Thoracic aorta (tissue), 2 donors: ENCODE measurements around the gene RNF152. TPM values are rescaled to one million over a fixed set of nuclear protein-coding genes. Genes with fewer than 3 reads are reported as not detected.

Experiments
- ATAC-seq: fragments of 150-250 bp; one replicate; pipeline ENCODE4 v1.8.0; 2017; ENCODE audit warnings: low read depth; ENCODE audit not compliant: insufficient number of reproducible peaks, low FRiP score
- DNase-seq: peaks from one replicate; pipeline ENCODE4 v3.0.0-alpha.2; 2020; ENCODE audit warnings: low spot score
- H3K27ac ChIP-seq, 2 donors: fragments of 200-600 bp; sonication (generic); 1 replicate in 1 of 2; 2 replicates in 1 of 2; pipeline ENCODE4 v1.5.1; 2016; ENCODE audit warnings: mild to moderate bottlenecking in 2 of 2, moderate library complexity in 2 of 2
- H3K27me3 ChIP-seq: fragments of 200-600 bp; sonication (generic); replicated peaks from 2 replicates; pipeline ENCODE4 v1.6.0; 2016; ENCODE audit warnings: mild to moderate bottlenecking; ENCODE audit not compliant: insufficient read depth
- H3K36me3 ChIP-seq: fragments of 200-600 bp; sonication (generic); one replicate; pipeline ENCODE4 v1.5.1; 2016
- H3K4me1 ChIP-seq, 2 donors: fragments of 200-600 bp; sonication (generic); 1 replicate in 1 of 2; 2 replicates in 1 of 2; pipeline versions ENCODE4 v1.5.1 to v1.6.0; 2016; ENCODE audit warnings: low read depth in 2 of 2, mild to moderate bottlenecking in 1 of 2; ENCODE audit not compliant: control insufficient read depth in 1 of 2
- H3K4me3 ChIP-seq: fragments of 200-600 bp; sonication (generic); 2 replicates; pipeline ENCODE4 v1.5.1; 2016; ENCODE audit warnings: mild to moderate bottlenecking
- H3K9me3 ChIP-seq: fragments of 200-600 bp; sonication (generic); 2 replicates; pipeline ENCODE4 v1.5.1; 2016
- total RNA-seq, 2 donors: library from RNA; depleted of rRNA; stranded (reverse); fragments of >200 nt; gene quantifications; one replicate each; pipeline versions ENCODE4 v1.1.0 to v1.2.3, GENCODE V29; 2016
- TF ChIP-seq, protein P1 (sequence below): fragments of 200-600 bp; sonication (generic); IDR thresholded peaks from one replicate; pipeline ENCODE4 v1.5.1; 2019; ENCODE audit warnings: antibody characterized with exemption

The RNF152 gene
- total RNA-seq, 2 donors from 2014 or later, result 30.5 to 57.7 TPM

DNA sequence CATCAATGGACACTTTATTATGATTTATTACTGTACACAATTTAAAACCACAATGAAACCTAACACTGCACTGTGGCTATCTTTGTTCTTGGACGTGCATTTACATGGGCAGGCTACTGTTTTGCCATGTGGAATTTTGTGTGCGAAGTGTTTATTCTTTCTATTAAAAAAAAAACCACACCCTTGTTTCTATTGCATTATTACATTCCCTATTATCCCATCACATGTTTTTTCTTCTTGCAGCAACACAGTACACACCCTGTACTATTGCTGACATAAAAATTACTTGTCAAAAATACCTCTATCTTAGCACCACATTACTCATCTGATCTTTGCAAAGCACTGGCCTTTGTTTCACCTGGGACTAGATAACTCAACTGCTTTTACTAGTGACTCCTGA is 1.5 kb downstream of the RNF152 start:
- no peak for ATAC-seq
- Histone ChIP-seq H3K4me1 (peaks cover 5 to 32% of the 10 kb centered on the region in 2 donors), H3K27me3 (no peaks in the 10 kb centered on the region), H3K9me3 (no peaks in the 10 kb centered on the region), H3K4me3 (no peak overlapping the region), H3K36me3 (no peaks in the 10 kb centered on the region), H3K27ac (no peak overlapping the region)
- TF ChIP-seq, protein P1, sequence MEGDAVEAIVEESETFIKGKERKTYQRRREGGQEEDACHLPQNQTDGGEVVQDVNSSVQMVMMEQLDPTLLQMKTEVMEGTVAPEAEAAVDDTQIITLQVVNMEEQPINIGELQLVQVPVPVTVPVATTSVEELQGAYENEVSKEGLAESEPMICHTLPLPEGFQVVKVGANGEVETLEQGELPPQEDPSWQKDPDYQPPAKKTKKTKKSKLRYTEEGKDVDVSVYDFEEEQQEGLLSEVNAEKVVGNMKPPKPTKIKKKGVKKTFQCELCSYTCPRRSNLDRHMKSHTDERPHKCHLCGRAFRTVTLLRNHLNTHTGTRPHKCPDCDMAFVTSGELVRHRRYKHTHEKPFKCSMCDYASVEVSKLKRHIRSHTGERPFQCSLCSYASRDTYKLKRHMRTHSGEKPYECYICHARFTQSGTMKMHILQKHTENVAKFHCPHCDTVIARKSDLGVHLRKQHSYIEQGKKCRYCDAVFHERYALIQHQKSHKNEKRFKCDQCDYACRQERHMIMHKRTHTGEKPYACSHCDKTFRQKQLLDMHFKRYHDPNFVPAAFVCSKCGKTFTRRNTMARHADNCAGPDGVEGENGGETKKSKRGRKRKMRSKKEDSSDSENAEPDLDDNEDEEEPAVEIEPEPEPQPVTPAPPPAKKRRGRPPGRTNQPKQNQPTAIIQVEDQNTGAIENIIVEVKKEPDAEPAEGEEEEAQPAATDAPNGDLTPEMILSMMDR, result no peak
- no peak for DNase-seq

DNA sequence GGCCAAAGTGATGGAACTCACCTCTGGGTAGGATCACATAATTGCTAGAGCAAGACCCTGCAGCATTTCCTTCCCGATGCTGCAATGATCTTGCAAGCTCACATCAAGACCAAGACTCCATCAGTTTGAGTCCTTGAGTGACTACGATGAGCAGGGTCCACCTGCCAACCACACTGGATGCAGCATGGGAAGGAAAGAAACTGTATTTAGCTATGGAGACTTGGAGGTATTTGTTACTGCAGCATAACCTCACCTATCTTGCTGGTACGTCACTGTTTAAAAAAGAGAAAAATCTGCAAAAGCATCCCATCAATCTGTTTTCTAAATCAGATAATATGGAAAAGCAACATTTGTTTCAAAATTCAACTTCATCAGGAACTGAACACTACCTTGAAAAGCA is 2.5 kb downstream of the RNF152 start:
- no peaks in the 10 kb centered on the region for H3K27me3 ChIP-seq
- H3K27ac ChIP-seq, result no peak overlapping the region
- TF ChIP-seq, protein P1, result no peak
- DNase-seq (no peak), ATAC-seq (no peak)
- no peak overlapping the region for H3K4me3 ChIP-seq
- no peaks in the 10 kb centered on the region for H3K9me3 ChIP-seq
- no peaks in the 10 kb centered on the region for H3K36me3 ChIP-seq
- peaks cover 5 to 30% of the 10 kb centered on the region in 2 donors for H3K4me1 ChIP-seq

DNA sequence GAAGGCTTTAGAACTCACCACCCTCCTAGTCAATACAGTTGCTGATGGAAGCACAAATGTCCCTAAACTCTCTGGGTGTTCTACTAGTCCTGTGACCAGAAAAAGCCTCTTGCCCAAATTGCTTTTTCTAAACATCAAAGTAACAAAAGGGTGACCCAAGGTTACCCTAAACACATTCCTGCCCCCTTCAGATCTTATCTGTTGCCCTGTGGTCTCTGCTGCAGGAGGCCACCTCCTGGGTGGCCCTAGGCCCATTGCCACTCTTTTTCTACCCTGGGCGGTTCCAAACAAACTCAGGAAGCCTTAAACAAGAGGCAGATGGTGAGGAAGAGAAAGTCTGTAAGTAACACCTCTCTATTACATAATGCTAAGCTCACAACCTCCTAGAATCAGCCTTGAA is 3.3 kb downstream of the RNF152 start:
- TF ChIP-seq, protein P1, result no peak
- H3K4me3 ChIP-seq, result no peak overlapping the region
- H3K36me3 ChIP-seq, result no peaks in the 10 kb centered on the region
- no peaks in the 10 kb centered on the region for H3K9me3 ChIP-seq
- H3K4me1 ChIP-seq, result peaks cover 0 to 24% of the 10 kb centered on the region in 2 donors
- H3K27ac ChIP-seq, result no peak overlapping the region
- ATAC-seq (no peak), DNase-seq (no peak)
- H3K27me3 ChIP-seq, result no peaks in the 10 kb centered on the region

DNA sequence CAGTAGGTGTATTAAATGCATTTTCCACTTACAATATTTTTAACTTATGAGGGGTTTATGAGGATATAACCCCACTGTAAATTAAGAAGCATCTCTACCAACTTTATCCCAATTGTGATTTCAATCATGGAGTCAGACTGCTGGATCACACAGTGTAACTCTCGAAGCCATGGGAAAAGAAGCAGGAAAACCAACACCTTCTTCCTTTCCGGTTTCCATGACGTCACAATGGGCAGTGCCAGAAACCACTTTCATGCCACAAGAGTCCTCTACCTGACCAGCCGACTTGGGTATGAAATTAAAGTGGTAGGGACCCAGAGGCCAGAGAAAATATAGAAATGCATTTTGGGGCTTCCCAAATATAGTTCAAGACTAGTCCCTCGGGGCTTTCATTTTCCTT is 4.2 kb downstream of the RNF152 start:
- no peaks in the 10 kb centered on the region for H3K27me3 ChIP-seq
- H3K27ac ChIP-seq, result no peak overlapping the region
- TF ChIP-seq, protein P1, result no peak
- no peaks in the 10 kb centered on the region for H3K36me3 ChIP-seq
- DNase-seq (no peak), ATAC-seq (no peak)
- H3K4me1 ChIP-seq, result peaks cover 0 to 24% of the 10 kb centered on the region in 2 donors
- H3K4me3 ChIP-seq, result no peak overlapping the region
- H3K9me3 ChIP-seq, result no peaks in the 10 kb centered on the region

DNA sequence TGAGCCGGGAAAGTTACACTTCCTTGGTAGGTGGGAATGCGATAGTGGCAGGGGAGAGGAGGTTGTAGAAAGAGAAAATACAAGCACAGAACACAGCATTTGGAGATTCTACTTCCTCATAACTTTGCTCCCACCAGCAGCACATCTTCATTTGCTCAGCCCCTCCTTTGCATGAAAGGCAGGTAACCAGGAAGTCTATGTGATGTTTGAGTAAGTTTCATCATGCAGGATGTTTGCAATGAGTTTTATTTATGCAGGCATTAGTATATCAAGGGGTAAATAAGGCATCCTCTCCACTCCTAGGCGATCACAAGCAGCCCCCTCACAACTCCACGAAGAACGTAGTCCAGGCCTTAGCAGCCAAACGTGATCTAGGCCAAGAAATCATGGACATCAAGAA is 5.0 kb downstream of the RNF152 start:
- H3K27me3 ChIP-seq, result no peaks in the 10 kb centered on the region
- no peaks in the 10 kb centered on the region for H3K36me3 ChIP-seq
- H3K27ac ChIP-seq, result no peak overlapping the region
- DNase-seq, result no peak
- TF ChIP-seq, protein P1, result no peak
- no peaks in the 10 kb centered on the region for H3K9me3 ChIP-seq
- H3K4me3 ChIP-seq, result no peak overlapping the region
- peaks cover 0 to 24% of the 10 kb centered on the region in 2 donors for H3K4me1 ChIP-seq
- no peak for ATAC-seq
